Spleen (tissue), 11 donors: ENCODE results near the gene ADCY10. TPM values are rescaled to one million over a fixed set of nuclear protein-coding genes. Genes with fewer than 3 reads are reported as not detected.
"Not testable (repeated sequence)": the region's sequence is repeated elsewhere in the genome, so short reads cannot be mapped to it uniquely, and the experiment has no call there.

Source experiments
- DNase-seq: peaks from one replicate; pipeline ENCODE4 v3.0.0-alpha.2; 2020
- H3K27ac ChIP-seq, 8 donors: fragments of 200-600 bp; sonication (generic) in 7 of 8; 1 replicate in 4 of 8; 2 replicates in 4 of 8; pipeline versions ENCODE4 v1.5.0 to v1.8.0; 2016 to 2021; ENCODE audit warnings: inconsistent platforms in 4 of 8, mild to moderate bottlenecking in 4 of 8, moderate library complexity in 1 of 8
- H3K27me3 ChIP-seq, 7 donors: fragments of 200-600 bp; sonication (generic) in 6 of 7; replicated peaks in 1 of 7; 1 replicate in 4 of 7; 2 replicates in 3 of 7; pipeline versions ENCODE4 v1.5.0 to v1.8.0; 2016 to 2021; ENCODE audit warnings: inconsistent platforms in 3 of 7, mild to moderate bottlenecking in 1 of 7
- H3K36me3 ChIP-seq, 6 donors: fragments of 200-600 bp; sonication (generic) in 5 of 6; 1 replicate in 4 of 6; 2 replicates in 2 of 6; pipeline versions ENCODE4 v1.5.0 to v1.8.0; 2016 to 2021; ENCODE audit warnings: inconsistent platforms in 2 of 6
- H3K4me1 ChIP-seq, 6 donors: fragments of 200-600 bp; sonication (generic) in 5 of 6; 1 replicate in 3 of 6; 2 replicates in 3 of 6; pipeline versions ENCODE4 v1.5.0 to v1.8.0; 2016 to 2021; ENCODE audit warnings: inconsistent platforms in 3 of 6
- H3K4me3 ChIP-seq, 8 donors: fragments of 200-600 bp; sonication (generic) in 7 of 8; 1 replicate in 4 of 8; 2 replicates in 4 of 8; pipeline versions ENCODE4 v1.5.0 to v1.8.0; 2016 to 2021; ENCODE audit warnings: inconsistent platforms in 4 of 8, mild to moderate bottlenecking in 4 of 8, moderate library complexity in 2 of 8
- H3K9me3 ChIP-seq, 8 donors: fragments of 200-600 bp; sonication (generic) in 7 of 8; 1 replicate in 4 of 8; 2 replicates in 4 of 8; pipeline versions ENCODE4 v1.5.0 to v1.8.0; 2016 to 2021; ENCODE audit warnings: inconsistent platforms in 4 of 8
- POLR2A ChIP-seq, 3 donors: fragments of 450-650 bp; IDR thresholded peaks; one replicate each; pipeline ENCODE4 v1.5.1; 2017; ENCODE audit warnings: antibody characterized with exemption in 3 of 3, mild to moderate bottlenecking in 1 of 3
- POLR2AphosphoS5 ChIP-seq, 3 donors: sonication (generic); formaldehyde crosslinking; IDR thresholded peaks; one replicate each; pipeline ENCODE4 v1.5.1; 2017; ENCODE audit warnings: antibody characterized with exemption in 3 of 3
- WGBS, 5 donors: extraction: QIAGEN DNeasy Blood & Tissue Kit in 3 of 5; methylation state at CpG; one replicate each; pipeline versions ENCODE4 v1.1.5 to v1.1.7; 2013 to 2018; 5-methylcytosine and 5-hydroxymethylcytosine counted together
- intact Hi-C: fragments of 100-400 bp; cut with DNase I; formaldehyde crosslinking; loops from one replicate; pipeline ENCODE4 v1.15.0; 2023; ENCODE audit warnings: low total_unique reads
- polyA plus RNA-seq, 3 donors: library from polyadenylated mRNA; stranded (reverse); fragments of 200-250 nt; gene quantifications; one replicate each; pipeline ENCODE4 v1.2.1, GENCODE V29; 2013
- total RNA-seq, 7 donors: library from RNA; depleted of rRNA in 3 of 7; stranded (reverse); fragments of >200 nt in 3 of 7; fragmentation: NEBNext Ultra II Directional in 4 of 7; extraction: Animal tissue kit (Norgen Biotek cat#: 25700) in 4 of 7; gene quantifications; one replicate each; pipeline versions ENCODE4 v1.1.0 to v1.2.1, GENCODE V29; 2016 to 2021
- TF ChIP-seq, protein P1 (sequence below), 11 experiments: fragments of 200-600 bp in 7 of 11; fragments of 450-650 bp in 4 of 11; sonication (generic) in 4 of 11; IDR thresholded peaks in 8 of 11; conservative IDR thresholded peaks in 3 of 11; 1 replicate in 7 of 11; 2 replicates in 4 of 11; pipeline versions ENCODE4 v1.4.0 to v1.8.0; 2016 to 2021; ENCODE audit warnings: antibody characterized with exemption in 11 of 11, inconsistent platforms in 4 of 11, mild to moderate bottlenecking in 1 of 11
- donor health status: healthy with polysubstance abuse.
- donor health status: DM: no; HTN: no; CAD: no; lungs with moderate emphysema.
- donor health status: DM: no; HTN: no; CAD: no.
- donor health status: Bipolar disorder and iron deficiency.
- donor health status: healthy.
- donor health status: DM: no; HTN: no; CAD: no.
- donor health status: DM: yes; HTN: yes; CAD: no.

The ADCY10 gene
- total and polyA plus RNA-seq, 10 donors, result 0.04 to 0.40 (median 0.16) TPM; not detected in 4

DNA sequence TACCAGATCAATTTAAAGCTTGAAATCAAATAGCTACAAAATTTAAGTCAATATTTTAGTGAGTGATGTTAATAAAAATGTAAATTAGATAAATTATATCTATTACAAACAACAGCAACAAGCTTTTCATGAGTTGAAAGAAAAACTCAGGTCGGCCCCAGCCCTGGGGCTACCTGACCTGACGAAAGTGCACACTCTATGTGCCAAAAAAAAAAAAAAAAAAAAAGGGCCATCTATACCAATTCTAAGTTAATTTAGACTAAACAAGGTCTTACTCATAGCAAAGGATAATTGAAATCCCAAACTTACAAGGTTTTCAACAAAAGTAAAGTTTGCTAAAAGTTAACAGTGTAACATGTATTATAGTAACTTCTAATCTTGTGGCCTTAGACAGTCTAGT, 47.6 kb downstream of the ADCY10 start:
- H3K27me3 ChIP-seq, H3K27ac ChIP-seq, H3K9me3 ChIP-seq, H3K4me1 ChIP-seq, H3K4me3 ChIP-seq, H3K36me3 ChIP-seq, intact Hi-C loops, DNase-seq: not testable (repeated sequence)
- WGBS, 5 donors, result 90 to 100% (median 95%) methylated on average over 2 of the region's 2 CpGs

DNA sequence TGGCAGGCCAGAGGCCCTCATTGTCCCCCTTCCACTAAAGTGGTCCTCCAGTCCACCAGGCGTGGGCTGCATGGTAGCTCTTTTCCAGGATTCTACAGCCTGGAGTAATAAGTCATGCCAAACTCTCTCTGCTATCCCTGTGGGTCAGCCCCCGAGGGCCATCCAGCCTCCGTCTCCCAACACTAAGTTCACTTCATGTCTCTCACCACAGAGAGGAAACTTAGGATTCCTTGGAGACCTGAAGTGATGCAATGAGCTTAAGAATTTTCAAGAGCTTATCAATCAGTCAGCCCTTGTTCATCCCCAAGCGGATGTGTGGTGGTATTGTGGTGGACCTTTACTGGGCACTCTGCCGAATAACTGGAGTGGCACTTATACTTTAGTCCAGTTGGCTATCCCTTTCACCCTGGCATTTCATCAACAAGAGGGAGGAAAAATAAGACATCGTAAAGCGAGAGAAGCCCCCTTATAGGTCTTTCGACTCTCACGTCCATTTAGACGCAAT, 48.1 kb downstream of the ADCY10 start:
- H3K4me1 ChIP-seq, H3K27me3 ChIP-seq, H3K9me3 ChIP-seq, H3K4me3 ChIP-seq, H3K36me3 ChIP-seq, intact Hi-C loops, H3K27ac ChIP-seq, DNase-seq: not testable (repeated sequence)
- 93 to 99% (median 96%) methylated on average over 10 of the region's 10 CpGs for WGBS, 5 donors

DNA sequence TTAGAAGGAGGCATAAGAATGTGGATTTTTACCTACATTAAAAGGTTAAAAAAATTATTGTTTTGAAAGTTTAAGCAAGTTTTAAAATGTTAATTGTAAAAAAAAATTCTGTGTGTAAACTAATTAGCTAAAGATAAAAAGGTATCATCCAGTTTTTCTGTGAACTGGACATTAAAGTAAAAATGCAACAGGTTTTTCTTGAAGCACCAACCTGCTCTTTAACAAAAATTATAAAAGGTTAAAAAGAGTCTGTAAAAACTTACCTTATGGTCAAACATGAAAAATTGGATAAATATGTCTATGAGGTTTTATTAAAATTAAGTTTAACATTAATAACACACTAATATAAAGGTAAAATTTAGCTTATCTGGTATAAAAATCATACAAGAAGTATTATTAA, 48.7 kb downstream of the ADCY10 start:
- H3K4me3 ChIP-seq, DNase-seq, intact Hi-C loops, H3K4me1 ChIP-seq, H3K27ac ChIP-seq, H3K9me3 ChIP-seq, H3K36me3 ChIP-seq, H3K27me3 ChIP-seq: not testable (repeated sequence)

DNA sequence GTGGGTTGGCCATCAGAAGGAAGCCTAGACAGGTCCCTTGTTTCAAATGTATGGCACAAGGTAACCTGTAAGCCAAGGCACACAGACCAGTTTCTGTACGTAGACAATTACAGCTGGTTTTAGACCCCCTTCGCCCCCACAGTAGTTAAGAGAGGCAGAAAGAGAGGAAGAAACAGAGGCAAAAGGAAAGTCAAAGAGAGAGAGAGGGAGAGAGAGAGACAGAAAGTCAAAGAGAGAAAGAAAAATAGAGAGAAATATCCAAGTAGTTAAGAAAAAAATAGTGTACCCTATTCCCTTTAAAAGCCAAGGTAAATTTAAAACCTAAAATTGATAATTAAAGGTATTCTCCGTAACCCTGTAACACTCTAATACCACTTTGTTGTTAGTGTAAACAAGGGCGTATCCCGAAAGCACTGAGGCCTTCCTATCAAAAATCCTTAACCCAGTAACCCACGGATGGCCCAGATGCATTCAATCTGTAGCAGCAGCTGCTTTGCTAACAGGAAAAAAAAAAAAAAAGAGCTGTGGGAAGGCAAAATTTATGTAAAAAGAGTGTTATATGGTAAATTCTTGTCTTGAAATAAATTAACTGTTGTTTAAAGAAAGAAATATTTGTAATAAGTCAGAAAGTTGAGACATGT, 49.4 kb downstream of the ADCY10 start:
- no peaks in the 10 kb centered on the region for H3K9me3 ChIP-seq
- no peak overlapping the region for H3K27ac ChIP-seq
- H3K4me3 ChIP-seq, result no peak overlapping the region
- no peaks in the 10 kb centered on the region for H3K27me3 ChIP-seq
- intact Hi-C loops, result no loop called here
- DNase-seq, result no peak
- no peaks in the 10 kb centered on the region for H3K36me3 ChIP-seq
- H3K4me1 ChIP-seq, result no peaks in the 10 kb centered on the region
- TF ChIP-seq, protein P1, sequence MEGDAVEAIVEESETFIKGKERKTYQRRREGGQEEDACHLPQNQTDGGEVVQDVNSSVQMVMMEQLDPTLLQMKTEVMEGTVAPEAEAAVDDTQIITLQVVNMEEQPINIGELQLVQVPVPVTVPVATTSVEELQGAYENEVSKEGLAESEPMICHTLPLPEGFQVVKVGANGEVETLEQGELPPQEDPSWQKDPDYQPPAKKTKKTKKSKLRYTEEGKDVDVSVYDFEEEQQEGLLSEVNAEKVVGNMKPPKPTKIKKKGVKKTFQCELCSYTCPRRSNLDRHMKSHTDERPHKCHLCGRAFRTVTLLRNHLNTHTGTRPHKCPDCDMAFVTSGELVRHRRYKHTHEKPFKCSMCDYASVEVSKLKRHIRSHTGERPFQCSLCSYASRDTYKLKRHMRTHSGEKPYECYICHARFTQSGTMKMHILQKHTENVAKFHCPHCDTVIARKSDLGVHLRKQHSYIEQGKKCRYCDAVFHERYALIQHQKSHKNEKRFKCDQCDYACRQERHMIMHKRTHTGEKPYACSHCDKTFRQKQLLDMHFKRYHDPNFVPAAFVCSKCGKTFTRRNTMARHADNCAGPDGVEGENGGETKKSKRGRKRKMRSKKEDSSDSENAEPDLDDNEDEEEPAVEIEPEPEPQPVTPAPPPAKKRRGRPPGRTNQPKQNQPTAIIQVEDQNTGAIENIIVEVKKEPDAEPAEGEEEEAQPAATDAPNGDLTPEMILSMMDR (IDR thresholded peaks at IDR 0.05 in 8 of 11, conservative IDR thresholded peaks at IDR 0.05 in 3 of 11), result no peak
- no peak for TF ChIP-seq POLR2AphosphoS5 (IDR thresholded peaks at IDR 0.05)
- no peak for TF ChIP-seq POLR2A (IDR thresholded peaks at IDR 0.05)
- 80 to 88% (median 88%) methylated on average over 6 of the region's 6 CpGs for WGBS, 5 donors

DNA sequence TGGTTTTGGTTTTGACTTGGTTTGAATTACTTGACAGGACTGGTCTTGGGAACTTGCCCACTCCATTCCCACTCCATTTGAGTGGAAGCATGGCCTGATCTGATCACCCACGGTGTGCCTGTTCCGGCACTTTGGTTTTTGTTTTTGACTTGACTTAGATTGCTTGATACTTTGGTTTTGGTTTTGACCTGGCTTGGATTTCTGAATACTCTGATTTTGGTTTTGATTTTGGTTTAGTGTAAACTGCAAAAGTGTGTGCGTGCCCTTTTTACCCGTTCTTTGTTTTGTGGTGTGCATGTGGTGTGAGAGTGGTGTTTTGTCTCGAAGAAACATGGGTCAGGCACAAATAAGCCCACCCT, 50.0 kb downstream of the ADCY10 start:
- Histone ChIP-seq H3K4me3 (no peak overlapping the region), H3K27ac (no peak overlapping the region), H3K36me3 (no peaks in the 10 kb centered on the region), H3K9me3 (no peaks in the 10 kb centered on the region), H3K27me3 (no peaks in the 10 kb centered on the region), H3K4me1 (no peaks in the 10 kb centered on the region)
- intact Hi-C loops, result no loop called here
- no peak for TF ChIP-seq POLR2AphosphoS5 (IDR thresholded peaks at IDR 0.05)
- TF ChIP-seq POLR2A (IDR thresholded peaks at IDR 0.05), result no peak
- TF ChIP-seq, protein P1 (IDR thresholded peaks at IDR 0.05 in 8 of 11, conservative IDR thresholded peaks at IDR 0.05 in 3 of 11), result no peak
- no peak for DNase-seq
- 92 to 97% (median 93%) methylated on average over 5 of the region's 5 CpGs for WGBS, 5 donors

DNA sequence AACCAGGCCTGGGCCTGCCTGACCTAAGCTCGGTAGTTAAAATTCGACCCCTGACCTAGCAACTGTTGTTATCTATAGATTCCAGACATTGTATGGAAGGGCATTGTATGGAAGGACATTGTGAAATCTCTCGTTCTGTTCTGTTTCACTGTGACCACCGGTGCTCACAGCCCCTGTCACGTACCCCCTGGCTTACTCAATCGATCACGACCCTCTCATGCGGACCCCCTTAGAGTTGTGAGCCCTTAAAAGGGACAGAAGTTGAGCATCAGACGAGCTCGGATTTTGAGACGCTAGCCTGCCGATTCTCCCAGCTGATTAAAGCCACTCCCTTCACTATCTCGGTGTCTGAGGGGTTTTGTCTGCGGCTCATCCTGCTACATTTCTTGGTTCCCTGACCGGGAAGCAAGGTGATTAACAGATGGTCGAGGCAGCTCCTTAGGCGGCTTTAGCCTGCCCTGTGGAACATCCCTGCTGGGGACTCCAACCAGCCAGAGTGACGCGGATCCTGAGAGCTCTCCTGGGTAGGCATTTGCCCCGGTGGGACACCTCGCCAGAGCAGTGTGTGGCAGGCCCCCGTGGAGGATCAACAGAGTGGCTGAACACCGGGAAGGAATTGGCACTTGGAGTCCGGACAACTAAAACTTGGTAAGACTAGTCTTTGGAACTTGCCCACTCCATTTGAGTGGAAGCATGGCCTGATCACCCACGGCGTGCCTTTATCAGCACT, 50.6 kb downstream of the ADCY10 start:
- not testable (repeated sequence) for H3K4me3 ChIP-seq

More for the DNA sequence above, 50.6 kb downstream of the ADCY10 start:
- intact Hi-C loops, H3K9me3 ChIP-seq, H3K36me3 ChIP-seq, DNase-seq, H3K27me3 ChIP-seq, H3K27ac ChIP-seq, H3K4me1 ChIP-seq: not testable (repeated sequence)
- WGBS, 5 donors, result 91 to 95% (median 93%) methylated on average over 25 to 26 of the region's 26 CpGs
